ENCODE measurements around the gene COQ5.

DNA sequence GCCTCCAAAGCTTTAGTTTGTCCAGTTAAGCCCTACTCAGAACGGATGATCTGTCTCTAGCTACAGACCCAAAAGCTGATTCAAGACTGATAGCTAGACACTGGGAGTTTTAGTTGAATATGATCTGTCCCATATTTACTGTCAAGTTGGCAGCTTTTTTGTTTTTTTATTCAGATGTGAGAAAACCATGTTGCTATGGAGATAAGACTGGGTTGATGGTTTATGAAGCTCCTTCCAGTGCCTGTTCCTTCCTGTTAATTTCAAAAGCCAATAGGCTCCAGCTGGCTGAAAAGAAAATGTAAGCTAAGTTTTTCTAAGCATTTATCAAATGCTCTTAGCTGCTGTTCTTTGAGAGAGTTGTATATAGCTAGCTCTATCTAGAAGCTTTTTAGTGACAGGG is 28.4 kb downstream of the COQ5 start:
- TF ChIP-seq, protein P1, sequence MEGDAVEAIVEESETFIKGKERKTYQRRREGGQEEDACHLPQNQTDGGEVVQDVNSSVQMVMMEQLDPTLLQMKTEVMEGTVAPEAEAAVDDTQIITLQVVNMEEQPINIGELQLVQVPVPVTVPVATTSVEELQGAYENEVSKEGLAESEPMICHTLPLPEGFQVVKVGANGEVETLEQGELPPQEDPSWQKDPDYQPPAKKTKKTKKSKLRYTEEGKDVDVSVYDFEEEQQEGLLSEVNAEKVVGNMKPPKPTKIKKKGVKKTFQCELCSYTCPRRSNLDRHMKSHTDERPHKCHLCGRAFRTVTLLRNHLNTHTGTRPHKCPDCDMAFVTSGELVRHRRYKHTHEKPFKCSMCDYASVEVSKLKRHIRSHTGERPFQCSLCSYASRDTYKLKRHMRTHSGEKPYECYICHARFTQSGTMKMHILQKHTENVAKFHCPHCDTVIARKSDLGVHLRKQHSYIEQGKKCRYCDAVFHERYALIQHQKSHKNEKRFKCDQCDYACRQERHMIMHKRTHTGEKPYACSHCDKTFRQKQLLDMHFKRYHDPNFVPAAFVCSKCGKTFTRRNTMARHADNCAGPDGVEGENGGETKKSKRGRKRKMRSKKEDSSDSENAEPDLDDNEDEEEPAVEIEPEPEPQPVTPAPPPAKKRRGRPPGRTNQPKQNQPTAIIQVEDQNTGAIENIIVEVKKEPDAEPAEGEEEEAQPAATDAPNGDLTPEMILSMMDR (conservative IDR thresholded peaks at IDR 0.05): no peak
- no peak for TF ChIP-seq EZH2 (IDR thresholded peaks at IDR 0.05; ENCODE audit: low read depth)

Measured in PC-9 (cell line).